H1 (cell line): ENCODE results near the gene NDUFAF8. TPM values are rescaled to one million over a fixed set of nuclear protein-coding genes. Genes with fewer than 3 reads are reported as not detected.

Experiments
- HDAC6 ChIP-seq: IDR thresholded peaks from one replicate; pipeline ENCODE4 v1.7.1; 2012; ENCODE audit warnings: low read depth, mild to moderate bottlenecking, inconsistent platforms, low read length, moderate library complexity
- JUND ChIP-seq: IDR thresholded peaks from 2 replicates; pipeline ENCODE4 v1.6.1; 2011; ENCODE audit warnings: mild to moderate bottlenecking, improper control_type of control experiment, low read length
- RBBP5 ChIP-seq: IDR thresholded peaks from 2 replicates; pipeline ENCODE4 v1.7.1; 2012; ENCODE audit warnings: low read depth, mild to moderate bottlenecking, inconsistent platforms, low read length, moderate library complexity, borderline replicate concordance
- polyA plus RNA-seq, 7 experiments: library from polyadenylated mRNA; depleted of rRNA in 3 of 7; stranded (reverse) in 5 of 7; unstranded in 2 of 7; fragments of >200 nt in 5 of 7; fragments of 200-250 nt in 2 of 7; gene quantifications; 1 replicate in 5 of 7; 2 replicates in 1 of 7; 4 replicates in 1 of 7; pipeline versions ENCODE4 v1.2.1 to v1.2.3, GENCODE V29; 2011 to 2013; ENCODE audit warnings: missing spikeins in 2 of 7, mixed read lengths in 2 of 7
- total RNA-seq: library from RNA; stranded (reverse); fragmentation: NEBNext Ultra II Directional; extraction: Animal tissue kit (Norgen Biotek cat#: 25700); gene quantifications from 2 replicates; pipeline ENCODE4 v1.2.1, GENCODE V29; 2021

The NDUFAF8 gene
- total and polyA plus RNA-seq, 2 of the 8 experiments (the other 6 are each of a cell fraction or from before 2014, with no cell fraction given) = 48.9 to 91.1 TPM

GRCh38 chr17:81265576-81265975 lies 26.5 kb downstream of the NDUFAF8 start (continued):
- TF ChIP-seq HDAC6 (no peak), JUND (no peak), RBBP5 (no peak)
